T-cell (primary cell): Measurements from ENCODE around the gene ADCY1. TPM values are rescaled to one million over a fixed set of nuclear protein-coding genes. Genes with fewer than 3 reads are reported as not detected.

Experiments
- ATAC-seq, 4 experiments: fragments of 200-7000 bp in 3 of 4; fragments of 150-1000 bp in 1 of 4; cut with Tn5 transposase; replicated peaks in 1 of 4; 1 replicate in 3 of 4; 2 replicates in 1 of 4; pipeline ENCODE4 v1.10.0; 2021; ENCODE audit warnings: moderate library complexity in 3 of 4, mild to moderate bottlenecking in 2 of 4, moderate number of reproducible peaks in 1 of 4
- CTCF ChIA-PET, 2 donors: fragments of 300-600 bp; sonication (Branson Sonifier 250); formaldehyde crosslinking; loops; one replicate each; lab custom pipeline; 2022; ENCODE audit warnings: antibody characterized with exemption in 2 of 2; lab: Charles Lee
- POLR2A ChIA-PET, 2 donors: fragments of 300-600 bp; sonication (Branson Sonifier 250); formaldehyde crosslinking; loops; one replicate each; lab custom pipeline; 2022; ENCODE audit warnings: antibody characterized with exemption in 2 of 2; lab: Charles Lee
- DNase-seq, 35 experiments: peaks; one replicate each; pipeline versions ENCODE4 v3.0.0 to v3.0.0-alpha.2; 2013 to 2023
- H3K27ac ChIP-seq: one replicate; pipeline ENCODE4 v1.5.1; 2013; ENCODE audit warnings: low read length
- H3K27me3 ChIP-seq, 2 experiments: replicated peaks in 1 of 2; 1 replicate in 1 of 2; 2 replicates in 1 of 2; pipeline versions ENCODE4 v1.6.1 to v1.7.0; 2013; ENCODE audit warnings: low read length in 1 of 2, mixed read lengths in 1 of 2; ENCODE audit not compliant: control insufficient read depth in 2 of 2, insufficient read depth in 2 of 2; ENCODE audit errors: extremely low read depth in 1 of 2
- H3K36me3 ChIP-seq, 2 donors: 1 replicate in 1 of 2; 2 replicates in 1 of 2; pipeline versions ENCODE4 v1.6.1 to v1.7.0; 2013; ENCODE audit warnings: low read length in 1 of 2; ENCODE audit not compliant: control insufficient read depth in 2 of 2, insufficient read depth in 1 of 2; ENCODE audit errors: extremely low read depth in 1 of 2
- H3K4me1 ChIP-seq, 2 experiments: 1 replicate in 1 of 2; 2 replicates in 1 of 2; pipeline versions ENCODE4 v1.6.1 to v1.7.0; 2013; ENCODE audit warnings: low read length in 2 of 2, mixed read lengths in 1 of 2; ENCODE audit not compliant: insufficient read depth in 2 of 2, control insufficient read depth in 1 of 2; ENCODE audit errors: extremely low read depth in 1 of 2
- H3K4me3 ChIP-seq, 2 donors: 1 replicate in 1 of 2; 2 replicates in 1 of 2; pipeline versions ENCODE4 v1.5.1 to v1.7.0; 2013; ENCODE audit warnings: mild to moderate bottlenecking in 2 of 2, low read length in 1 of 2, moderate library complexity in 1 of 2; ENCODE audit not compliant: control insufficient read depth in 1 of 2; ENCODE audit errors: extremely low read depth in 1 of 2
- H3K9me3 ChIP-seq: 2 replicates; pipeline ENCODE4 v1.7.0; 2013
- H3K27ac Mint-ChIP-seq, 2 donors: one replicate each; pipeline ENCODE4 v1.8.0; 2020 to 2021; ENCODE audit warnings: mild to moderate bottlenecking in 2 of 2, mixed read lengths in 2 of 2
- H3K27me3 Mint-ChIP-seq, 2 donors: one replicate each; pipeline ENCODE4 v1.8.0; 2021 to 2022; ENCODE audit warnings: mixed read lengths in 2 of 2
- H3K36me3 Mint-ChIP-seq: one replicate; pipeline ENCODE4 v1.8.0; 2021; ENCODE audit warnings: mixed read lengths
- H3K4me1 Mint-ChIP-seq, 3 donors: one replicate each; pipeline ENCODE4 v1.8.0; 2020 to 2022; ENCODE audit warnings: mixed read lengths in 3 of 3, mild to moderate bottlenecking in 1 of 3
- H3K4me3 Mint-ChIP-seq, 3 donors: one replicate each; pipeline ENCODE4 v1.8.0; 2020 to 2022; ENCODE audit warnings: mild to moderate bottlenecking in 3 of 3, mixed read lengths in 3 of 3, moderate library complexity in 3 of 3
- H3K9me3 Mint-ChIP-seq, 3 donors: one replicate each; pipeline ENCODE4 v1.8.0; 2020 to 2022; ENCODE audit warnings: mixed read lengths in 3 of 3
- whole genome bisulfite sequencing: methylation state at CpG from one replicate; pipeline ENCODE4 v1.1.5; 2013; ENCODE audit warnings: missing lambda C conversion rate; ENCODE audit not compliant: insufficient coverage; 5-methylcytosine and 5-hydroxymethylcytosine counted together
- total RNA-seq, 35 experiments: library from RNA in 6 of 35; stranded (reverse) in 6 of 35; fragments of 120-200 nt in 1 of 35; gene quantifications; one replicate each; pipeline versions ENCODE4 v1.2.1 to v1.2.4 and lab custom pipeline; 2013 to 2026

The ADCY1 gene
- total RNA-seq, 5 donors from 2014 or later (not counting 1 experiment from before 2014, with no cell fraction given), result 0.03 to 0.44 (median 0.05) TPM

DNA sequence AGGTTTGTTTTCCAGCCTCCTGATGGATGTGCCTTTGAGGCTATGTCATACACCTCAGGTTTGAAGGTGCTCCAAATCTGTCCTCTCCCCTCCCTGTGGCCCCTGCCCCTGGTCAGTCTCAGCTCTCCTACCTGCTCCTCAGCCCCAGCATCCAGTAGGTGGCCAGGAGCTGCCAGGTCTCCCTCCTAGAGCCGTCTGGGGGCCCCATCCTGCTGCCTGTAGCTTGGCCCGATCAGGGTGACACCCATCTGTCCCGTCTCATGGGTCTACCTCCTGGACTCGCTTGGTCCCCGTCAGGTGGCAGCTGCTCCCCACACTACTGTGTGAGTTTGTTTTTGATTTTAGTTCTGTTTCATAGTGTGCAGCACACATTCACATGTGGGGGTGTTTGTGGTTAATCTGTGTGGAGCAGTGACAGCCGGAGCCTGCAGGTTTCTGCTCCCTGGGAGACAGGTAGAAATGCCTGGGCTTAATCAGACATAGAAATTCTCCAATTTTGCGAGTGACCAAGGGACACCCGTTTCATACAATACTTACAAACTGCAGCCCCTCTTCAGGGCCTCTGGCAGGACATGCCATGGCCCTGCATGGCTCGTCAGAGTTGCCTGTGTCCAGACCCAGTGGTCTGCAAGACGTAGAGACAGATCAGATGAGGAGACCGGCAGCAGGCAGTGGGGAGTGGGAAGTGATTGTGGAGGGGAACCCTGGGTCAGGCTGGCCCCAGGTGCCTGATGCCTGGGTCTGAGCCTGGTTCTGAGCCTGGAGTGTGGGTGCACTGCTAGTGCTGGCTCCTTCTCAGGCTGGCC lies 17.1 kb downstream of the ADCY1 start:
- CTCF ChIA-PET, result no interaction called here
- no peaks in the 10 kb centered on the region for H3K9me3 Mint-ChIP-seq

DNA sequence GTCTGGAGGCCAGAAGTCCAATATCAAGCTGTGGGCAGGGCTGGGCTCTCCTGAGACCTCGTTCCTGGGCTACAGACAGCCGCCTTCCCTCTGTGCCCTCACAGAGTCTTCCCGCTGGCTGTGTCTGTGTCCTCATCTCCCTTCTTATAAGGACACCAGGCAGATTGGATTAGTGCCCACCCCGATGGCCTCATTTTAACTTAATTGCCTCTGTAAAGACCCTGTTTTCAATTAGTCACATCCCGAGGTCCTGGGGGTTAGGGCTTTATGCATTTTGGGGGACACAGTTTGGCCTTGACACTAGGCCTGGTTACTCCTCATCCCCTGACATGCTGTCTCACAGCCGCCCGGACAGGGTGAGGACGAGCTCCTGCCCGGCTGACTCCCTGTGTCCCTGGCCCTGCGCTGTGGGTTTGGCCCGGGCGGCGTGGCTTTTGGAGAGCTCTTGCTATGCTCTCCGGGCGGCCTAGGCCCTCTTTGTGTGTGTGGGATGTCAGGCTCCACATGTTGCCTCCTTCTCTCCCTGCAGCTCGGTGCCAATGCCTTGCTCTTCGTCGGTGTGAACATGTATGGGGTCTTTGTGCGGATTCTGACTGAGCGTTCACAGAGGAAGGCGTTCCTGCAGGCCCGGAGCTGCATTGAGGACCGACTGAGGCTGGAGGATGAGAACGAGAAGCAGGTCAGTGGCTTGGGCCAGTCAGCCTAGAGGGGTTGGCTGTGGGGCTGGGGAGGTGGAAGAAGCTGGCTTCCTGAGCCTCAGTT lies 18.2 kb downstream of the ADCY1 start:
- DNase-seq (no peak), ATAC-seq (no peak)
- no peaks in the 10 kb centered on the region for H3K9me3 Mint-ChIP-seq
- H3K36me3 Mint-ChIP-seq, result no peaks in the 10 kb centered on the region
- POLR2A ChIA-PET, result no interaction called here
- Histone ChIP-seq H3K9me3 (no peaks in the 10 kb centered on the region), H3K4me3 (no peak overlapping the region), H3K36me3 (no peaks in the 10 kb centered on the region), H3K27ac (no peak overlapping the region), H3K4me1 (no peaks in the 10 kb centered on the region), H3K27me3 (peaks cover 0 to 27% of the 10 kb centered on the region in 2 experiments)
- H3K27ac Mint-ChIP-seq, result no peak overlapping the region
- no peak overlapping the region for H3K4me3 Mint-ChIP-seq
- CTCF ChIA-PET, result no interaction called here
- WGBS, result 89% methylated on average over 19 of the region's 24 CpGs
- peaks cover 0 to 1% of the 10 kb centered on the region in 2 donors for H3K27me3 Mint-ChIP-seq
- H3K4me1 Mint-ChIP-seq, result no peaks in the 10 kb centered on the region

More for the DNA sequence above, 17.1 kb downstream of the ADCY1 start:
- Mint-ChIP-seq H3K4me1 (no peaks in the 10 kb centered on the region), H3K27me3 (no peaks in the 10 kb centered on the region), H3K27ac (no peak overlapping the region), H3K36me3 (no peaks in the 10 kb centered on the region), H3K4me3 (no peak overlapping the region)
- Histone ChIP-seq H3K9me3 (no peaks in the 10 kb centered on the region), H3K4me3 (no peak overlapping the region), H3K36me3 (no peaks in the 10 kb centered on the region), H3K27me3 (peaks cover 0 to 26% of the 10 kb centered on the region in 2 experiments), H3K4me1 (no peaks in the 10 kb centered on the region), H3K27ac (no peak overlapping the region)
- 62% methylated on average over 6 of the region's 11 CpGs for WGBS
- POLR2A ChIA-PET, result no interaction called here
- DNase-seq, result no peak
- no peak for ATAC-seq

DNA sequence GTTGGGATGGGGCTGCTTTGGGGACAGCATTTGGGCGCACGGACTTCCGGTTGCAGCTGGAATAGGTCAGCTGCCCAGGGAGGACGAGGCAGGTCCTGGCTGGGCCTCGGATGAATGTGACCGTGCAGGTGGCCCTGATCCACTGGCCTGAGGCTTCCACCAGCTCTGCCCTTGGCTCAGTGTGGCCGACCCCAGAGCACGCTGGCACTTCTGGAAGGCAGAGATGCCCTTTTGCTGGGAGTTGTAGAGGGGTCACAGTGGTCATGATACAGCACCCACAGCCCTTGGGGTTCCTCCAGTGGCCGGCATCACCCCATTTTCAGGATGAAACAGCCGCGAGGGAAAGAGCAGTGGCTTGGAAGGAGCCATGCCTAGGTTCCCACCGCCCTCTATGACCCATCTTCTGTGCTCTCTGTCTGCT lies 19.0 kb downstream of the ADCY1 start:
- Histone ChIP-seq H3K36me3 (no peaks in the 10 kb centered on the region), H3K4me1 (no peaks in the 10 kb centered on the region), H3K9me3 (no peaks in the 10 kb centered on the region), H3K27me3 (peaks cover 0 to 29% of the 10 kb centered on the region in 2 experiments), H3K27ac (no peak overlapping the region), H3K4me3 (no peak overlapping the region)
- WGBS, result 94% methylated on average over 11 of the region's 12 CpGs
- ATAC-seq (no peak), DNase-seq (no peak)
- ChIA-PET CTCF (no interaction called here), POLR2A (no interaction called here)
- no peaks in the 10 kb centered on the region for H3K36me3 Mint-ChIP-seq
- no peaks in the 10 kb centered on the region for H3K4me1 Mint-ChIP-seq
- no peaks in the 10 kb centered on the region for H3K9me3 Mint-ChIP-seq
- no peak overlapping the region for H3K27ac Mint-ChIP-seq
- H3K4me3 Mint-ChIP-seq, result no peak overlapping the region
- peaks cover 0 to 1% of the 10 kb centered on the region in 2 donors for H3K27me3 Mint-ChIP-seq

DNA sequence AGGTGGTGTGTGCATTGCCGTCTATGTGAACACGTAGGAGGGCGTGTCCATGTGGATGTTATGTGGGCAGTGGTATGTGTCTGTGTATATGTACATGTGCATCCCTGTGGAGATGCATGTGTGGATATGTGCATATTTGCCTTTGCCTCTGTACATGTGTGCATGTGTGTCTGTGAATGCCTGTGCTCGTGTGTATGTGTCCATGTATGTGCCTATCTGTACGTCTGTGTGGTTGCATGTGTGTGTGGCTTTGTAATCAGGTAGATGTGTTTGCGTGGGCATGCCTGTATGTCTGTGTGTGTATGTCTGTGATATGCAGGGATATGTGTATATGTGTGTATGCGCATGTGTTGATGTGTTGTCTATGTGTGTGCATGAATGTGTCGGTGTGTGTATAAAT lies 19.7 kb downstream of the ADCY1 start:
- Mint-ChIP-seq H3K4me3 (no peak overlapping the region), H3K27me3 (peaks cover 0 to 1% of the 10 kb centered on the region in 2 donors), H3K36me3 (no peaks in the 10 kb centered on the region), H3K9me3 (no peaks in the 10 kb centered on the region), H3K4me1 (no peaks in the 10 kb centered on the region), H3K27ac (no peak overlapping the region)
- DNase-seq (no peak), ATAC-seq (no peak)
- POLR2A ChIA-PET, result no interaction called here
- Histone ChIP-seq H3K27ac (no peak overlapping the region), H3K36me3 (no peaks in the 10 kb centered on the region), H3K4me3 (no peak overlapping the region), H3K9me3 (no peaks in the 10 kb centered on the region), H3K27me3 (peaks cover 0 to 30% of the 10 kb centered on the region in 2 experiments), H3K4me1 (no peaks in the 10 kb centered on the region)
- CTCF ChIA-PET, result no interaction called here
- WGBS, result 87% methylated on average over 8 of the region's 8 CpGs

DNA sequence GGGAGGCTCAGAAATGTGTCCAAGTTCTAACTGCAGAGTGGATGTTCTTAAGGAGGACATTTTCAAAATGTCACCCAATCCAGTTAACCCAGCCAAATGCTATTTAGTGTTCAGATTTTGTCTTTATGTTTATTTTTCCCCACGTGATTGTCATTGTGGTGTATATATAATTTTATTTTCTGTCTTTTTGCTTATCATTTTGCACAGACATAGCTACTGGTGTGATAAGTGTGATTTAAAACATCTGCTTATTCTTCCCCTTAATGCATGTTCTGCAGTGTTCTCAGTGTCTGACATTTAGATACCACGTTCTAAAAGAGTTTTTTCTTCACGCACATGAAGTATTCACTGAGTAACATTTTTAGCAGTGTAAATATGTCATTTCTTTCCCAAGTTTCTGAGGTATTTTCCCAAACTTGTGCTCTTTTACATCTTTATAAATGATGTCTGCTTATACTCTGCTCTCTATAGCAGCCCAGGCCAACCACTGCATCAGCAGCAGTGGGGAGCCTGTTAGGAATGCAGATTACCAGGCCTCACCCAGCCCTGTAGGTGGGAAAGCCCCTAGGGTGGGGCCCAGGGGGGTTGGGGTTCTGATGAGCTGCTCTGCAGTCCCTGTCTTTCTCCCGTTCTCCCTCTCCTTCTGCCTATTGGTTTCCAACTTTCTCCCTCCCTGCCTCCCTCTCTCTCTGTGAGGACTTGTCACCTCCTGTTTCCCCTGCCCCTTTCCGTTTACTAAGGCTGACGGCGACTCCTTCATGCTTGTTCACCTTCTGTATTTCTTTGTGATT lies 20.8 kb downstream of the ADCY1 start:
- Histone ChIP-seq H3K4me3 (no peak overlapping the region), H3K27ac (no peak overlapping the region), H3K4me1 (no peaks in the 10 kb centered on the region), H3K36me3 (no peaks in the 10 kb centered on the region), H3K27me3 (peaks cover 0 to 28% of the 10 kb centered on the region in 2 experiments), H3K9me3 (no peaks in the 10 kb centered on the region)
- Mint-ChIP-seq H3K27ac (no peak overlapping the region), H3K36me3 (no peaks in the 10 kb centered on the region), H3K4me1 (no peaks in the 10 kb centered on the region), H3K27me3 (peaks cover 2% of the 10 kb centered on the region in 2 donors), H3K9me3 (no peaks in the 10 kb centered on the region), H3K4me3 (no peak overlapping the region)
- no peak for DNase-seq
- 86% methylated on average over 4 of the region's 7 CpGs for WGBS
- no peak for ATAC-seq
- ChIA-PET CTCF (no interaction called here), POLR2A (no interaction called here)
